Fibroblast of villous mesenchyme (primary cell): ENCODE results near the gene IFNAR2. TPM values are rescaled to one million over a fixed set of nuclear protein-coding genes. Genes with fewer than 3 reads are reported as not detected.

Experiments used
- DNase-seq: peaks from one replicate; pipeline ENCODE4 v3.0.0-alpha.2; 2010; ENCODE audit warnings: low read depth
- H3K4me3 ChIP-seq: 2 replicates; pipeline ENCODE4 v1.5.1; 2011; ENCODE audit warnings: low read depth, mild to moderate bottlenecking, low read length
- total RNA-seq: library from RNA; depleted of rRNA; stranded (reverse); fragments of >200 nt; gene quantifications from 2 replicates; pipeline ENCODE4 v1.2.3, GENCODE V29; 2012
- TF ChIP-seq, protein P1 (sequence below): IDR thresholded peaks from 2 replicates; pipeline ENCODE4 v1.5.1; 2012; ENCODE audit warnings: low read depth, mild to moderate bottlenecking, low read length; ENCODE audit not compliant: insufficient read depth

IFNAR2 gene
- total RNA-seq, 1 donor, result 5.2 TPM

GRCh38 chr21:33257094-33257803, 27.5 kb downstream of the IFNAR2 start:
- TF ChIP-seq, protein P1, sequence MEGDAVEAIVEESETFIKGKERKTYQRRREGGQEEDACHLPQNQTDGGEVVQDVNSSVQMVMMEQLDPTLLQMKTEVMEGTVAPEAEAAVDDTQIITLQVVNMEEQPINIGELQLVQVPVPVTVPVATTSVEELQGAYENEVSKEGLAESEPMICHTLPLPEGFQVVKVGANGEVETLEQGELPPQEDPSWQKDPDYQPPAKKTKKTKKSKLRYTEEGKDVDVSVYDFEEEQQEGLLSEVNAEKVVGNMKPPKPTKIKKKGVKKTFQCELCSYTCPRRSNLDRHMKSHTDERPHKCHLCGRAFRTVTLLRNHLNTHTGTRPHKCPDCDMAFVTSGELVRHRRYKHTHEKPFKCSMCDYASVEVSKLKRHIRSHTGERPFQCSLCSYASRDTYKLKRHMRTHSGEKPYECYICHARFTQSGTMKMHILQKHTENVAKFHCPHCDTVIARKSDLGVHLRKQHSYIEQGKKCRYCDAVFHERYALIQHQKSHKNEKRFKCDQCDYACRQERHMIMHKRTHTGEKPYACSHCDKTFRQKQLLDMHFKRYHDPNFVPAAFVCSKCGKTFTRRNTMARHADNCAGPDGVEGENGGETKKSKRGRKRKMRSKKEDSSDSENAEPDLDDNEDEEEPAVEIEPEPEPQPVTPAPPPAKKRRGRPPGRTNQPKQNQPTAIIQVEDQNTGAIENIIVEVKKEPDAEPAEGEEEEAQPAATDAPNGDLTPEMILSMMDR, result no peak
- DNase-seq, result no peak
- no peak overlapping the region for H3K4me3 ChIP-seq

GRCh38 chr21:33258475-33258874, 28.7 kb downstream of the IFNAR2 start:
- no peak overlapping the region for H3K4me3 ChIP-seq
- no peak for DNase-seq
- TF ChIP-seq, protein P1, result no peak

GRCh38 chr21:33259428-33259827, 29.7 kb downstream of the IFNAR2 start:
- H3K4me3 ChIP-seq, result no peak overlapping the region
- TF ChIP-seq, protein P1, result no peak
- DNase-seq, result no peak

DNA sequence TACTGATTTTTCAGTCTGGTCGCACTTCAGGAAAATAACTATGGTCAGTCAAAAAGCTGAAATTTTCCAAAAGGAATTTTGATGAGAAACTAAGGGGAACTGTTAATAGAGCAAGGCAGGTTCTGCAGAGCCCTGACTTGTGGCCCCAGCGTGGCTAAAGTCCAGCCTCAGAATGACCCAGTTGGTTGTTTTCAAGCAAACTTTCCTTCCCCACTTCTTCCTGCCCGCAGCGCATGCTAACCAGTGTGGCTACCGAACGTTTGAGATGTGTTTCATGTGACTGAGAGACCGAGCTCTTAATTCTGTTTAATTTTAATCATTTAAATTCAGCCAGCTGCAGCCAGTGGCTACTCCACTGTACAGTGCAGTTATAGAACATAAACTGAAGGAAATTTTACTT, 30.3 kb downstream of the IFNAR2 start:
- no peak overlapping the region for H3K4me3 ChIP-seq
- TF ChIP-seq, protein P1, result no peak
- no peak for DNase-seq

- peak; percentile 65 for DNase-seq
- no peak overlapping the region for H3K4me3 ChIP-seq
- TF ChIP-seq, protein P1, result no peak
These were observed 31.9 kb downstream of the IFNAR2 start for GRCh38 chr21:33261635-33262034.

DNA sequence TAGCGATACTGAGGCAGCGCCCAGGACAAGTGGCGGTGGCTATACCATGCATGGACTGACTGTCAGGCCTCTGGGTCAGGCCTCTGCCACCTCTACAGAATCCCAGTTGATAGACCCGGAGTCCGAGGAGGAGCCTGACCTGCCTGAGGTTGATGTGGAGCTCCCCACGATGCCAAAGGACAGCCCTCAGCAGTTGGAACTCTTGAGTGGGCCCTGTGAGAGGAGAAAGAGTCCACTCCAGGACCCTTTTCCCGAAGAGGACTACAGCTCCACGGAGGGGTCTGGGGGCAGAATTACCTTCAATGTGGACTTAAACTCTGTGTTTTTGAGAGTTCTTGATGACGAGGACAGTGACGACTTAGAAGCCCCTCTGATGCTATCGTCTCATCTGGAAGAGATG, 33.2 kb downstream of the IFNAR2 start:
- no peak for DNase-seq
- TF ChIP-seq, protein P1, result no peak
- H3K4me3 ChIP-seq, result no peak overlapping the region

DNA sequence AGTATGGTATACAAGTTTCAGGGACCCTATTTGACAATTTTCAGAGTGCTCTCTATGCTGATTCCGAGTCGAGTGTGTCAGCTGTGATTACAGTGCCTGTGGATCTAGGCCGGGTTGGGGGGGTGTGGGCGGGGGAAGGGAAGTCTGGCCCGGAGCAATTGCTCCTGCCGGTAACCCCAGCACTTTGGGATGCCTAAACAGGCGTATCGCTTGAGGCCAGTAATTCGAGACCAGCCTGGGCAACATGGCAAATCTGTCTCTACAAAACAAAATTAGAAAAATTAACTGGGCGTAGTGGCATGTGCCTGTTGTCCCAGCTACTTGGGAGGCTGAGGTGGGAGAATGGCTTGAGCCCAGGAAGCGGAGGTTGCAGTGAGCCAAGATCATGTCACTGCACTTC, 34.8 kb downstream of the IFNAR2 start:
- no peak overlapping the region for H3K4me3 ChIP-seq
- TF ChIP-seq, protein P1, result no peak

More for the DNA sequence above, 34.8 kb downstream of the IFNAR2 start:
- DNase-seq, result no peak
